CD4-positive, alpha-beta T cell (primary cell): ENCODE results near the gene NID2. TPM values are rescaled to one million over a fixed set of nuclear protein-coding genes. Genes with fewer than 3 reads are reported as not detected.

Experiments used
- ATAC-seq: fragments of 200-7000 bp; cut with Tn5 transposase; one replicate; pipeline ENCODE4 v1.10.0; 2022; ENCODE audit warnings: mild to moderate bottlenecking; ENCODE audit not compliant: poor library complexity
- CTCF ChIA-PET: fragments of 350-600 bp; sonication (Branson Sonifier 250); formaldehyde crosslinking; loops from one replicate; lab custom pipeline; 2021; ENCODE audit warnings: antibody characterized with exemption, inconsistent platforms; lab: Charles Lee
- POLR2A ChIA-PET: fragments of 350-600 bp; sonication (Branson Sonifier 250); formaldehyde crosslinking; loops from one replicate; lab custom pipeline; 2021; ENCODE audit warnings: antibody characterized with exemption, inconsistent platforms; lab: Charles Lee
- DNase-seq, 14 experiments: peaks; one replicate each; pipeline ENCODE4 v3.0.0-alpha.2; 2013 to 2020; ENCODE audit warnings: mixed read lengths in 2 of 14
- H3K27ac ChIP-seq, 2 donors: one replicate each; pipeline versions ENCODE4 v1.5.1 to v1.7.0; 2013; ENCODE audit warnings: low read length in 2 of 2, low read depth in 1 of 2, mild to moderate bottlenecking in 1 of 2
- H3K27me3 ChIP-seq, 2 experiments: 1 replicate in 1 of 2; 2 replicates in 1 of 2; pipeline versions ENCODE4 v1.6.1 to v1.7.0; 2013; ENCODE audit warnings: low read length in 2 of 2, control low read depth in 1 of 2, mild to moderate bottlenecking in 1 of 2, moderate library complexity in 1 of 2; ENCODE audit not compliant: insufficient read depth in 2 of 2, control insufficient read depth in 1 of 2
- H3K36me3 ChIP-seq: one replicate; pipeline ENCODE4 v1.6.1; 2013; ENCODE audit warnings: low read length, control low read depth; ENCODE audit not compliant: insufficient read depth
- H3K4me1 ChIP-seq: one replicate; pipeline ENCODE4 v1.6.1; 2013; ENCODE audit warnings: low read length, control low read depth; ENCODE audit not compliant: insufficient read depth
- H3K4me3 ChIP-seq: one replicate; pipeline ENCODE4 v1.5.1; 2013; ENCODE audit warnings: mild to moderate bottlenecking, low read length, moderate library complexity
- H3K9me3 ChIP-seq, 2 experiments: 1 replicate in 1 of 2; 2 replicates in 1 of 2; pipeline versions ENCODE4 v1.6.1 to v1.7.0; 2013; ENCODE audit warnings: low read length in 2 of 2, mild to moderate bottlenecking in 2 of 2, control low read depth in 1 of 2, moderate library complexity in 1 of 2; ENCODE audit not compliant: control insufficient read depth in 1 of 2, insufficient read depth in 1 of 2
- H3K27ac Mint-ChIP-seq: one replicate; pipeline ENCODE4 v1.8.0; 2020; ENCODE audit warnings: mixed read lengths
- H3K27me3 Mint-ChIP-seq: one replicate; pipeline ENCODE4 v1.8.0; 2021; ENCODE audit warnings: mixed read lengths
- H3K36me3 Mint-ChIP-seq: one replicate; pipeline ENCODE4 v1.8.0; 2021; ENCODE audit warnings: low read depth, mixed read lengths
- H3K4me1 Mint-ChIP-seq: one replicate; pipeline ENCODE4 v1.8.0; 2021; ENCODE audit warnings: low read depth, mixed read lengths
- H3K4me3 Mint-ChIP-seq: one replicate; pipeline ENCODE4 v1.8.0; 2020; ENCODE audit warnings: mild to moderate bottlenecking, mixed read lengths
- H3K9me3 Mint-ChIP-seq: one replicate; pipeline ENCODE4 v1.8.0; 2020; ENCODE audit warnings: mixed read lengths
- intact Hi-C, 2 experiments: fragments of 100-400 bp; cut with DNase I in 1 of 2; cut with micrococcal nuclease in 1 of 2; formaldehyde crosslinking; loops; one replicate each; pipeline versions ENCODE4 v1.15.1 to v1.9.0; 2023 to 2025; cut with DNase I, micrococcal nuclease
- total RNA-seq, 174 experiments: library from RNA in 2 of 174; stranded (reverse) in 2 of 174; gene quantifications; one replicate each; pipeline ENCODE4 v1.2.3 and lab custom pipeline; 2021 to 2026
- TF ChIP-seq, protein P1 (sequence below): fragments of 200-600 bp; IDR thresholded peaks from one replicate; pipeline ENCODE4 v1.8.0; 2022; ENCODE audit warnings: antibody characterized with exemption, mild to moderate bottlenecking

NID2 gene
- total RNA-seq, 2 experiments from 2014 or later = 0.19 TPM; not detected in 1

DNA sequence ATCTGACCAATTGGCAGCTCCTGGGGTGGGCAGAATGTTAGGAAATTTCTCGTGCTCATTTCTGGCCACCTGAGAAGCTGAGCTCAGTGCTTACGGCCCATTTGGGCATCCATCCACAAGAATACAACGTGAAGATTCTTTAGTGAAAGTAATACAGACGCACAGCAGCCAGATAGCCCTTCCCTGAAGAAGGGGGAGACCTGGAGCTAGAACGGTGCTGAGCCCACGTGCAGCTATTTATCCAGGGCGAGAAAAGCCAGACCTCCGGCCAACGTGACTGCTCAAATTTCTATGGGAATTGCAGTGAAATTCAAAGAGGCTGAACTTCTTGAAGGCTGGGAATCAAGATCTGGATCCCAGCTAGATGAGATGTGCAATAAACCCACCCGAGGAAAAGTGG is 20.7 kb downstream of the NID2 start:
- H3K4me1 ChIP-seq = no peaks in the 10 kb centered on the region
- H3K27me3 ChIP-seq = no peaks in the 10 kb centered on the region
- Mint-ChIP-seq H3K27ac (no peak overlapping the region), H3K9me3 (no peaks in the 10 kb centered on the region), H3K27me3 (peaks cover 4% of the 10 kb centered on the region), H3K4me3 (no peak overlapping the region), H3K36me3 (no peaks in the 10 kb centered on the region), H3K4me1 (no peaks in the 10 kb centered on the region)
- ATAC-seq (no peak), DNase-seq (no peak)
- no peaks in the 10 kb centered on the region for H3K9me3 ChIP-seq
- TF ChIP-seq, protein P1, sequence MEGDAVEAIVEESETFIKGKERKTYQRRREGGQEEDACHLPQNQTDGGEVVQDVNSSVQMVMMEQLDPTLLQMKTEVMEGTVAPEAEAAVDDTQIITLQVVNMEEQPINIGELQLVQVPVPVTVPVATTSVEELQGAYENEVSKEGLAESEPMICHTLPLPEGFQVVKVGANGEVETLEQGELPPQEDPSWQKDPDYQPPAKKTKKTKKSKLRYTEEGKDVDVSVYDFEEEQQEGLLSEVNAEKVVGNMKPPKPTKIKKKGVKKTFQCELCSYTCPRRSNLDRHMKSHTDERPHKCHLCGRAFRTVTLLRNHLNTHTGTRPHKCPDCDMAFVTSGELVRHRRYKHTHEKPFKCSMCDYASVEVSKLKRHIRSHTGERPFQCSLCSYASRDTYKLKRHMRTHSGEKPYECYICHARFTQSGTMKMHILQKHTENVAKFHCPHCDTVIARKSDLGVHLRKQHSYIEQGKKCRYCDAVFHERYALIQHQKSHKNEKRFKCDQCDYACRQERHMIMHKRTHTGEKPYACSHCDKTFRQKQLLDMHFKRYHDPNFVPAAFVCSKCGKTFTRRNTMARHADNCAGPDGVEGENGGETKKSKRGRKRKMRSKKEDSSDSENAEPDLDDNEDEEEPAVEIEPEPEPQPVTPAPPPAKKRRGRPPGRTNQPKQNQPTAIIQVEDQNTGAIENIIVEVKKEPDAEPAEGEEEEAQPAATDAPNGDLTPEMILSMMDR = no peak
- intact Hi-C loops = loop anchor here in 1 of 2 experiments (10.0 kb wide), 1 partner anchor 227 kb away; no protein-coding TSS in a partner anchor
- ChIA-PET POLR2A (interaction anchor here (1.1 kb wide), 1 partner anchor 9 kb away, joined by 3 read pairs; no protein-coding TSS in a partner anchor), CTCF (no interaction called here)
- H3K4me3 ChIP-seq = no peak overlapping the region
- no peak overlapping the region for H3K27ac ChIP-seq
- H3K36me3 ChIP-seq = no peaks in the 10 kb centered on the region

DNA sequence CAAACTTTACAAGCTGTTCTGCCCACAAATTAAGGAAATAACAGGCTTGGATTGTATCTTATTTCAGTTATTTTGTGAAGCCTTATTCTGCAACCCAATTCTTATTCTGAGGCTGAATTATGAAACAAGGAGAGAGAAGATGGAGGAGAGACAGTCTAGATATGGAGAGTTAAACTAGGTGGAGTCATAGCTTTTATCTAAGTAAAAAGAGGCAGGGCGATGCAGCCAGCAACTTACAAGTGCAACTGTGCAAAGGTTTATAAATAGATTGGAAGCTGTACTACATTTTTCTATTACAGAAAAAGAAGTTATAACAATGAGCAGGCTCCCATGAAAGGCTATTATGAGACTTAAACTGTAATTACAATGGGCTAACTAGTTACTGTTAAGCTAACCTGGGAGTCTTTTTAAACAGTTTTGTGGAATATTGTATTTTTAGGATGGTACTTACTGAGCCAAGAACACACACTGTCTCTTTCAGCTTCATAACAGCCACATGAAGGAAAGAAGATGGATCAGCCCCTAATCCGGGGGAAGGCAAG is 22.4 kb downstream of the NID2 start:
- Mint-ChIP-seq H3K4me3 (no peak overlapping the region), H3K9me3 (no peaks in the 10 kb centered on the region), H3K27ac (no peak overlapping the region), H3K36me3 (no peaks in the 10 kb centered on the region), H3K4me1 (no peaks in the 10 kb centered on the region), H3K27me3 (no peaks in the 10 kb centered on the region)
- ChIA-PET CTCF (interaction anchor here (0.7 to 0.8 kb wide), 2 partner anchors 19 to 1335 kb away, joined by 3 read pairs; no protein-coding TSS in a partner anchor), POLR2A (no interaction called here)
- H3K9me3 ChIP-seq = no peaks in the 10 kb centered on the region
- intact Hi-C loops = loop anchor here in 1 of 2 experiments (10.0 kb wide), 1 partner anchor 228 kb away; no protein-coding TSS in a partner anchor
- no peak overlapping the region for H3K4me3 ChIP-seq
- TF ChIP-seq, protein P1 = no peak
- no peaks in the 10 kb centered on the region for H3K27me3 ChIP-seq
- no peaks in the 10 kb centered on the region for H3K4me1 ChIP-seq
- H3K27ac ChIP-seq = no peak overlapping the region
- no peak for DNase-seq
- ATAC-seq = no peak
- no peaks in the 10 kb centered on the region for H3K36me3 ChIP-seq

DNA sequence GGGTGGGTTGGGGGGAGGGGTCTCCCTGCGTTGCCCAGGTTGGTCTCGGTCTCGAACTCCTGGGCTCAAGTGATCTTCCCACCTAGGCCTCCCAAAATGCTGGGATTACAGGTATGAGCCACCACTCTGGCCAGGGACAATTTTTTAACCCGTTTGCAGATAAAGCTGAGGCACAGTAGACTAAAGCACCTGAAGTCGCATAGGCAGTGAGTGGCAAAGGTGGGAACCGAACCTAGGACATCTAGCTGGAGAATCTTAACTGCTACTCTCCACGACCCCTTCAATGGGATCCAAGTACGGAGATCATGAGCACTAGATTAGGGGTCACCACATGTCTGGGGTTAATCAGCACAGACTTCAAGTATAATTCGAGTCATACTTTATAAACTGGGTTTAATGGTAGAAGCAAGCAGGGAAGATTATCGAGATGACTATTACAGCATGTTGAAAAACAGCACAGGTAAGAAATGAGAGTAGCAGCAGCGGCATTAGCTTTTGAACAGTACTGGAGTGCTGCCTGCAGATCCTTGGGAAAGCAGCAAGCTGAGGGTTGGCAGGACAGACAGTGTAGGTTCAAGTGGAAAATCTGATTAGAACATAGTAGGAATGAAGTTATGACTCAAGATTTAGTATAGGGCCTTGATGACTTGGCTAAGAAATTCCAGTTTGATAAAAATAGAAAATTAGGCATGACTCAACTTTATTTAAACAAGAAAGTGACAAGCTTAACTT is 23.9 kb downstream of the NID2 start:
- Histone ChIP-seq H3K4me1 (no peaks in the 10 kb centered on the region), H3K27me3 (no peaks in the 10 kb centered on the region), H3K4me3 (no peak overlapping the region), H3K36me3 (no peaks in the 10 kb centered on the region), H3K27ac (no peak overlapping the region), H3K9me3 (no peaks in the 10 kb centered on the region)
- Mint-ChIP-seq H3K36me3 (no peaks in the 10 kb centered on the region), H3K27ac (no peak overlapping the region), H3K9me3 (no peaks in the 10 kb centered on the region), H3K4me1 (no peaks in the 10 kb centered on the region), H3K4me3 (no peak overlapping the region), H3K27me3 (no peaks in the 10 kb centered on the region)
- ChIA-PET POLR2A (no interaction called here), CTCF (no interaction called here)
- DNase-seq (no peak), ATAC-seq (no peak)
- TF ChIP-seq, protein P1 = no peak
- intact Hi-C loops = loop anchor here in 1 of 2 experiments (10.0 kb wide), 1 partner anchor 230 kb away; no protein-coding TSS in a partner anchor
